Activated T-cell treated with anti-CD3 and anti-CD28 coated beads for 24 hours (primary cell): ENCODE data around the gene ZNF273.
"Not testable (repeated sequence)": the region's sequence is repeated elsewhere in the genome, so short reads cannot be mapped to it uniquely, and the experiment has no call there.

Experiments
- DNase-seq: peaks from one replicate; pipeline ENCODE4 v3.0.0-alpha.2; 2020; ENCODE audit warnings: low read depth

ZNF273 gene

GRCh38 chr7:64902806-64903721 is at the start of gene ZNF273:
TSS of gene ZNF273 (plus strand) at chr7:64903273. CDS start at chr7:64903318, 45 bp downstream.
- peak; percentile 88 for DNase-seq

GRCh38 chr7:64853679-64854078 is 49.4 kb upstream of the ZNF273 start:
- DNase-seq = no peak

- no peak for DNase-seq
Observed at GRCh38 chr7:64854969-64855368, 48.1 kb upstream of the ZNF273 start.

- DNase-seq = no peak
Observed at GRCh38 chr7:64863021-64863420, 40.1 kb upstream of the ZNF273 start.

- DNase-seq = not testable (repeated sequence)
Observed at GRCh38 chr7:64863530-64863929, 39.5 kb upstream of the ZNF273 start.

- DNase-seq = no peak
Observed at GRCh38 chr7:64863969-64864368, 39.1 kb upstream of the ZNF273 start.

- no peak for DNase-seq
Observed at GRCh38 chr7:64867863-64868440, 35.1 kb upstream of the ZNF273 start.

- DNase-seq = no peak
Observed at GRCh38 chr7:64868499-64868898, 34.6 kb upstream of the ZNF273 start.

- no peak for DNase-seq
Observed at GRCh38 chr7:64869121-64869725, 33.9 kb upstream of the ZNF273 start.

- DNase-seq = no peak
Observed at GRCh38 chr7:64869912-64870562, 33.0 kb upstream of the ZNF273 start.

GRCh38 chr7:64870656-64871055 is 32.4 kb upstream of the ZNF273 start:
- no peak for DNase-seq

- DNase-seq = no peak
Observed at GRCh38 chr7:64871761-64872160, 31.3 kb upstream of the ZNF273 start.

- DNase-seq = no peak
Observed at GRCh38 chr7:64872351-64873154, 30.5 kb upstream of the ZNF273 start.

GRCh38 chr7:64873155-64873500 is 29.9 kb upstream of the ZNF273 start:
- no peak for DNase-seq

- no peak for DNase-seq
Observed at GRCh38 chr7:64873517-64873916, 29.6 kb upstream of the ZNF273 start.

GRCh38 chr7:64874114-64874513 is 29.0 kb upstream of the ZNF273 start:
- no peak for DNase-seq

GRCh38 chr7:64874562-64875250 is 28.4 kb upstream of the ZNF273 start:
- DNase-seq = no peak

GRCh38 chr7:64875258-64875657 is 27.8 kb upstream of the ZNF273 start:
- DNase-seq = no peak

GRCh38 chr7:64875658-64876406 is 27.2 kb upstream of the ZNF273 start:
- DNase-seq = no peak
